Liver (tissue), 3 donors: ENCODE results near the gene KRT6B.

Source experiments
- ATF3 ChIP-seq: IDR thresholded peaks from 2 replicates; pipeline ENCODE4 v1.6.1; 2016; ENCODE audit warnings: antibody characterized with exemption
- CTCF ChIP-seq: fragments of 150-350 bp; IDR thresholded peaks from 2 replicates; pipeline ENCODE4 v1.5.1; 2017; ENCODE audit warnings: improper control_type of control experiment, low read depth, low read length; ENCODE audit not compliant: missing input control
- EGR1 ChIP-seq, 2 donors: IDR thresholded peaks; 2 replicates each; pipeline ENCODE4 v1.6.1; 2016 to 2018; ENCODE audit warnings: antibody characterized with exemption in 2 of 2, low read depth in 2 of 2
- GABPA ChIP-seq, 2 donors: IDR thresholded peaks in 1 of 2; conservative IDR thresholded peaks in 1 of 2; 2 replicates each; pipeline ENCODE4 v1.6.1; 2016; ENCODE audit warnings: antibody characterized with exemption in 2 of 2, mild to moderate bottlenecking in 1 of 2, moderate library complexity in 1 of 2
- RAD21 ChIP-seq, 2 donors: IDR thresholded peaks; 2 replicates each; pipeline ENCODE4 v1.6.1; 2016; ENCODE audit warnings: antibody characterized with exemption in 2 of 2, mild to moderate bottlenecking in 2 of 2
- TAF1 ChIP-seq: conservative IDR thresholded peaks from 2 replicates; pipeline ENCODE4 v1.6.1; 2016; ENCODE audit warnings: antibody characterized with exemption, mild to moderate bottlenecking
- YY1 ChIP-seq: IDR thresholded peaks from 2 replicates; pipeline ENCODE4 v1.6.1; 2016; ENCODE audit warnings: antibody characterized with exemption, mild to moderate bottlenecking
- donor health status: healthy.
- donor health status: healthy.

DNA sequence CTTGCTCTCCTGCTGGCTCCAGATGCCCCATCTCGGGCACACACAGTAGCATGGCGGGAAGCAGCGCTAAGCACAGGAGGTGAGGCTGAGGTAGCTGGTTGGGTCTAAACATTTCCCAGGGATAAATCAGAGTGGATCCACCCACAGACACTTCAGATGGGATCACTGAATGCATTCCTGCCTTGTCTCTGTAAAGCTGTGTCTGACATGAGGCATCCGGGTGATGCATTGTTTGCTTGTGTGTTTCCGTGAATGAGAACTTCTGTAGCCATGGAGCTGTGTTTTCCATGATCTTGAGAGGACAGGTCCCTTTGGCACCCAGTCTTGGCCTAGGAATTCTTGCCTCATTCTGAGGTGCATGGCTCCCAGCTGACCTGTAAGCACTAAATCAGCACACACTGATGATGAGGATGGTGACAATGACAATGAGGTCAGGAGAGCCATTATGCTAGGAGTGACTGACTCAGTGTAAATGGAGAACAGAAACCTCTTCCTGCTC, 11.1 kb downstream of the KRT6B start:
- TF ChIP-seq GABPA (IDR thresholded peaks at IDR 0.05 in 1 of 2, conservative IDR thresholded peaks at IDR 0.05 in 1 of 2) (no peak), CTCF (no peak), YY1 (no peak), EGR1 (IDR thresholded peaks at IDR 0.05; ENCODE audit: low read depth in 2 of 2) (no peak), RAD21 (IDR thresholded peaks at IDR 0.05) (no peak), ATF3 (no peak), TAF1 (no peak)
